GM21423 (cell line): ENCODE data around the gene GALNT11.
"Not testable (repeated sequence)": the region's sequence is repeated elsewhere in the genome, so short reads cannot be mapped to it uniquely, and the experiment has no call there.

Source experiments
- ATAC-seq: cut with Tn5 transposase; IDR thresholded peaks from one replicate; pipeline ENCODE4 v1.9.1; 2021; ENCODE audit warnings: mild to moderate bottlenecking, moderate library complexity; ENCODE audit not compliant: unreplicated experiment

Gene GALNT11

DNA sequence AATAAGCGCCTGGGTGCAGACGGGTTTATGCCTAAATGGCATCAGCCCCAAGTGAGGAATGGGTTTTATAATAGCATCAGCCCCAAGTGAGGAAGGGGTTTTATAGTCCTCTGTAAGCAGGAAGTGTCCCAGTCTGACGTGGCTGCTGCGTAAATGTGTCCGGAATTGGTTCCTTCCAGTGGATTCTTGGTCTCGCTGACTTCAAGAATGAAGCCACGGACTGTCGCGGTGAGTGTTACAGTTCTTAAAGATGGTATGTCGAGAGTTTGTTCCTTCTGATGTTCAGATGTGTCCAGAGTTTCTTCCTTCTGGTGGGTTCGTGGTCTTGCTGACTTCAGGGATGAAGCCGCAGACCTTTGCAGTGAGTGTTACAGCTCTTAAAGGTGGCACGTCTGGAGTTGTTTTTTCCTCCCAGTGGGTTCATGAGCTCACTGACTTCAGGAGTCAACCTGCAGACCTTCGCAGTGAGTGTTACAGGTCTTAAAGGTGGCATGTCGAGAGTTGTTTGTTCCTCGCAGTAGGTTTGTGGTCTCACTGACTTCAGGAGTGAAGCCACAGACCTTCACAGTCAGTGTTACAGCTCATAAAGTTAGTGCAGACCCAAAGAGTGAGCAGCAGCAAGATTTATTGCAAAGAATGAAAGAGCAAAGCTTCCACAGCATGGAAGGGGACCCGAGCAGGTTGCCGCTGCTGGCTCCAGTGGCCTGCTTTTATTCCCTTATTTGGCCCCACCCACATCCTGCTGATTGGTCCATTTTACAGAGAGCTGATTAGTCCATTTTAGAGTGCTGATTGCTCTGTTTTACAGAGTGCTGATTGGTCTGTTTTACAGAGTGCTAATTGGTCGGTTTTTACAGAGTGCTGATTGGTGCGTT, 2.3 kb downstream of the GALNT11 start:
- not testable (repeated sequence) for ATAC-seq

DNA sequence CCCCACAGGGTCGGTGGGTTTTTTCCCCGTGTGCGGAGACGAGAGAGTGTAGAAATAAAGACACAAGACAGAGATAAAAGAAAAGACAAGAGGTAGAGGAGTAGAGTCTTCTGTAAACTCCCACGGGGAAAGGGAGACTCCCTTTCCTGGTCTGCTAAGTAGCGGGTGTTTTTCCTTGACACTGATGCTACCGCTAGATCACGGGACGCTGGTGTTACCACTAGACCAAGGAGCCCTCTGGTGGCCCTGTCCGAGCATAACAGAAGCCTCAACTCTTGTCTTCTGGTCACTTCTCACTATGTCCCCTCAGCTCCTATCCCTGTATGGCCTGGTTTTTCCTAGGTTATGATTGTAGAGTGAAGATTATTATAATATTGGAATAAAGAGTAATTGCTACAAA, 4.6 kb downstream of the GALNT11 start:
- not testable (repeated sequence) for ATAC-seq

DNA sequence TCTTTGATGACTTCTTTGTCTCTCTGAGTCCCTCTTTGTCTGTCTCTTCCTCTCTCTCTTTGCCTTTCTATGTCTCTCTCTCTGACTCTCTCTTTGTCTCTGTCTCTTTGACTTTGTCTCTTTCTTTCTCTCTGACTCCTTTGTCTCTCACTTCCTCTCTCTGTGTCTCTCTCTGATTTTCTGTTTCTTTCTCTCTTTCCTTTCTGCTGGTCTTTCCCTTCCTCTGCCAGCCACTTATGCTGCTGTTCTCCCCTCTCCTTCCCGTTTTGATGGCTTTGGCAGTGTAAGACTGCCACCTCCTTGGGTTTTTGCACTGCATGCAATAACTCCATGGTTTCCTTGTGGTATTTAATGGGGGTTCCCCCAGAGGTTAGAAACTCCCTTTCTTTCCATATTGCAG, 5.2 kb downstream of the GALNT11 start:
- ATAC-seq, result not testable (repeated sequence)

DNA sequence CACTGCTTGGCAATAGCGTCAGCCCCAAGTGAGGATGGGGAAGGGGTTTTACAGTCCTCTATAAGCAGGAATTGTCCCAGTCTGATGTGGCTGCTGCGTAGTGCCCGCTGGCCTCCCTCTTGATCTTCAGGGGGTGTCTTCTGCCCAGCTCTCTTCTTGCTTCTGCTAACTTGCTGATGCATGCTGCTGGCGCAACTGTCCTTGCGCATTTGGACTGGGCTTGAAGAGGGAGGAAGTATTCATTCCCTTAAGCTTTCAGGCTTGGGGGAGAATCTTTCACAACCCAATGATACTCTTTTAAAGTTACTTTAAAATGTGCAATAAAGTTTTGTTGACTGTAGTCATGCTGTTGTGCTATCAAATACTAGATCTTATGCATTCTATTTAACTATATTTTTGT, 10.3 kb downstream of the GALNT11 start:
- no peak for ATAC-seq

DNA sequence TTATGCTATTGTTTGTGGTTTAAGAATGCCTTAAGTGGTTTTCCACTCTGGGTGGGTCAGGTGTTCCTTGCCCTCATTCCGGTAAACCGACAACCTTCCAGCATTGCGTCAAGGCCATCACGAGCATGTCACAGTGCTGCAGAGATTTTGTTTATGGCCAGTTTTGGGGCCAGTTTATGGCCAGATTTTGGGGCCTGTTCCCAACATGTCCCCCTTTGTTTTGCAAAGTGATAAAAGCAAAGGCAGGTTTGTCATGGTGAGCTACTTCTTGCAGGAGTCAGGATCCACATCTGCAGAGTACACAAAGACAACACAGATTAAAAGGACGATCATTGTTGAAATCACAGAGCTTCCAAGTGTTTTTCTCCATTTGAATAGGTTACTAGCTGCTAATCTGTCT, 12.9 kb downstream of the GALNT11 start:
- not testable (repeated sequence) for ATAC-seq

DNA sequence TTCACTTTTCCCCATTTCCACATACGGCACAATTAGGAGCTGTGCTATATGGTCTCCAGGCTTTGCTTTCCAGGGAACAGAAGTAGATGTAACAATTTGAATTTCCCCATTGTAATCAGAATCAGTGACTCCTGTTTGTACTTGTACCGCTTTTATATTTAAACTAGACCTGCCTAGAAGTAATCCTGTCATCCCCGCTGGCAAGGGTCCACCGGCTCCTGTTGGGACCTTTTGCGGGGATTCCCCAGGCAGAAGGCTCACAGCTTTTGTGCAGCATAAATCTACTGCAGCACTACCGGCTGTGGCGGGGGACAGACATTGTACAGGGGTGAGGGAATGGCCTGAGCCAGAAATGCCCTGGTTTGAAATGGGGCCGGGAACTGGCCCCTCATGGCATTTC, 17.6 kb downstream of the GALNT11 start:
- ATAC-seq, result not testable (repeated sequence)

DNA sequence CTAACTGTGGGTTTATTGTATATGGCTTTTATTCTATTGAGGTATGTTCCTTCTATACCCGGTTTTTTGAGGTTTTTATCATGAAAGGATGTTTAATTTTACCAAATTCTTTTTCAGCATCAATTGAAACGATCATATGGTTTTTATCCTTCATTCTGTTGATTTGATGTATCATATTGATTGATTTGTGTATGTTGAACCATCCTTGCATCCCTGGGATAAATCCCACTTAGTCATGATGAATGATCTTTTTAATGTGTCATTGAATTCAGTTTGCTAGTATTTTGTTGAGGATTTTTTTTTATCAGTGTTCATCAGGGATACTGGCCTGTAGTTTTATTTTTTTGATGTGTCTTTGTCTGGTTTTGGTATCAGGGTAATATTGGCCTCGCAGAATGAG, 19.4 kb downstream of the GALNT11 start:
- ATAC-seq, result not testable (repeated sequence)

DNA sequence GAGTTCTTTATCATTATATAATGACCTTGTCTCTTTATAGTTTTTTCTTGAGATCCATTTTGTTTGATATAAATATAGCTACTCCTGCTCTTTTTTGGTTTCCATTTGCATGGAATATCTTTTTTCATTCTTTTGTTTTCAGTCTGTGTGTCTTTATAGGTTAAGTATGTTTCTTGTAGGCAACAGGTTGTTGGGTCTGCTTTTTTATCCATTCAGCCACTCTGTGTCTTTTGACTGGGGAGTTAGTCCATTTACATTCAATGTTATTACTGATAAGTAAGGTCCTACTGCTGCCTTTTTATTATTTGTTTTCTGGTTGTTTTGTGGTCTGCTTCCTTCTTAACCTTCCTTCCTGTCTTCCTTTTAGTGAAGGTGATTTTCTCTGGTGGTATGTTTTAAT, 21.1 kb downstream of the GALNT11 start:
- ATAC-seq, result no peak

DNA sequence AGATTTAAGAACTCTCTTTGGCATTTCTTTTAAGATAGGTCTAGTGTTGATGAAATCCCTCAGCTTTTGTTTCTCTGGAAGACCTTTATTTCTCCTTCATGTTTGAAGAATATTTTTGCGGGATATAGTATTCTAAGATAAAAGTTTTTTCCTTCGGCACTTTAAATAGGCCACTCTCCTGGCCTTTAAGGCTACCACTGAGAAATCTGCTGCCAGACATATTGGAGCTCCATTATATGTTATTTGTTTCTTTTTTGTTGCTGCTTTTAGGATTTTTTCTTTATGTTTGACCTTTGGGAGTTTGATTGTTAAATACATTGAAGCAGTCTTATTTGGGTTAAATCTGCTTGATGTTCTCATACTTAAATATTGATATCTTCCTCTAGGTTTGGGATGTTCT, 22.6 kb downstream of the GALNT11 start:
- no peak for ATAC-seq

DNA sequence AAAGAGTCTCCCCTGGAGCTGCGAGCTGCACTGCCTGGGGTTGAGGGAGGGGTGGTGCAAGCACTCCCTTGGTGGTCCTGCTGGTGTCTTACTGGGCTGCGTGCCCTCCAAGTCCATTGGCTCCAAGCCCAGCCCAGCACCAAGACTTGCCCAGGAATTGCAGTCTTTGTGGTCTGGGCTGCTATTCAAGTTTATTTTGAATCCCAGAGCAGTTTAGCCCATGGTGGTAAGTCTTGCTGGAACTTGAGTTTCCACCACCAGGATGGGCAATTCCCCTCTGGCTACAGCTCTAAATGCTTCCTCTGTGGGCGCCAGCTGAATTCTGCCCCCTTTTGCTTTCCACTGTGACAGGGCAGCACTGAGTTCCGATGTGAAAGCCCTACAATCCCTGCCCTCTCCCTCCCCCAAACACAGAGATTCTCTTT, 25.1 kb downstream of the GALNT11 start:
- ATAC-seq, result no peak

DNA sequence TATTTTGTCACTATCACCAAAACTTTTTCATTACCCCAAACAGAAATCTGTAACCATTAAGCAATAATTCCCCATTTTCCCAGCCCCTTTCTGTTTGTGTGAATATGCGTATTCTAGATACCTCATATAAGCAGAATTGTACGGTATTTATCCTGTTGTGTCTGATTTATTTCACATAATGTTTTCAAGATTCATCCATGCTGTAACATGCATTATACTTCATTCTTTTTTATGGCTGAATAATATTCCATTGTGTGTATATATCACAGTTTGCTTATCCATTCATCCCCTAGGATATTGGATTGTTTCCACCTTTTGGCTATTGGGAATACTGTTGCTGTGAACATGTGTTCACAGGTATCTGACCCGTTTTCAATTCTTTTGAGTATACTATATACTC, 26.5 kb downstream of the GALNT11 start:
- ATAC-seq, result no peak

DNA sequence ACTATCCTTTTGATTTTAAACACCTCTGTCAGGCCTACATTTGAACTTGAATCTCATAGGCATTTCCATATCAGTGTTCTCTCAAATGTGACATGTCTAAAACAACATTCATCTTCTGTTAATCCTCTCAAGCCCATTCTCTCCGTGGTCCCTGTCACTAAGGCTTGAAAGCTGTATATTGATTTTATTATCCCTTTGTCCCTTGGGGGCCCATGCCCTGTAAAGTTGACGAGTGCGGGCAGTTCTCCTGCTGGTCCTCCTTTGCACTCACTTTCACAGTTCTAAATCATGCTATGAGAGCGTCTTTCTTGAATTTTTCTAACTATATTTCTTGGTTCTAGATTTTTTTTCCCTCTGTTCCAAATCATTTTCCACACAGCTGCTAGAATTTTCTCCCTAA, 27.3 kb downstream of the GALNT11 start:
- no peak for ATAC-seq

DNA sequence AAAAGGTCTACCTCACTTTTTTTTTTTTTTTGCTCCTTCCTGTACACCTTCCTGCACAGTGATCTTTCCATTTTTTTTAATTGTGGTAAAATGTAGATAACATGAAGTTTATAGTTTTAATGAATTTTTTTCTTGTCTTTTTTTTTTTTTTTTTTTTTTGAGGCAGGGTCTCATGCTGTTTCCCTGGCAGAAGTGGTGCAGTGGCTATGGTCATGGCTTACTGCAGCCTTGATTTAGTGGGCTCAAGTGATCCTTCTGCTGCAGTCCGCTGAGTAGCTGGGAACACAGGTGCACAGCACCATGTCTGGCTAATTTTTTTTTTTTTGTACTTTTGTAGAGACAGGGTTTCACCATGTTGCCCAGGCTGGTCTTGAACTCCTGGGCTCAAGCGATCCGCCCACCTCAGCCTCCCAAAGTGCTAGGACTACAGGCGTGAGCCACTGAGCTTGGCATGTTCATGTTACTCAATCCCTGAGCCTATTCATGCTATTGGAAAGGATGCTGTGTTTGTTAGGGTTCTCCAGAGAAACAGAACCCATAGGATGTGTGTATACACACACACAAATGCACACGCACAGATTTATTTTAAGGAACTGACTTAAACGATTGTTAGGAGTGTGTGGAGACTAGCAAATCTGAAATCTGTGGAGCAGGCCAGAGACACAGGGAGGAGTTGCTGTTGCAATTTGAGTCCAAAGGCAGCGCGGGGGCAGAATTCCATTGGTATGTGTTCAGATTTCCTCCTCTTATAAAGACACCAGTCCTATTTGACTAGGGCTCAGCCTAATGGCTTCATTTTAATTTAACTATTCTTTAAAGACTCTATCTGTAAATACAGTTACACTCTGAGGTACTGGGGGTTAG, 29.1 kb downstream of the GALNT11 start:
- no peak for ATAC-seq

DNA sequence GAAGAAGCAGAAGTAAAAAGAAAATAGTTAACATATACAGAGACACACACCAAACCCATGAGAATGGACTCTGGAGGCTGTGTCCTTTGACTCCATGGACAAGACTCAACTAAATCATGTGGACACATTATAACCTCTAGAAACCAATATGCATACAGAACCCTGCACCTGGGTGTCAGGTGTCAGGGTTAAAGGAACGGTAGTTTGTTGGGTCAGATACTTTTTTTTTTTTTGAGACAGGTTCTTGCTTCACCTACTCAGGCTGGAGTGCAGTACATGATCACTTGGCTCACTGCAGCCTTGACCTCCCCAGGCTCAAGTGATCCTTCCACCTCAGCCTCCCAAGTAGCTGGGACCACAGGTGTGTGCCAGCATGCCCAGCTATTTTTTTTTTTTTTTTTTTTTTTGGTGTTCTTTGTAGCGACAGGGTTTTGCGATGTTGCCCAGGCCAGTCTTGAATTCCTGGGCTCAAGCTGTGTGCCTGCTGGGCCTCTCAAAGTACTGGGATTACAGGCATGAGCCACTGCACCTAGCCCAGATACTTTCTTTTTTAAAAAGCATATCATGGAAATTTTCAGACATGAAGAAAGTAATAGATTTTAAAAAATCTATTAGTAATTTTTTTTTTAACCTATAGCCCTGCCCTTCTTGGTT, 31.3 kb downstream of the GALNT11 start:
- no peak for ATAC-seq

DNA sequence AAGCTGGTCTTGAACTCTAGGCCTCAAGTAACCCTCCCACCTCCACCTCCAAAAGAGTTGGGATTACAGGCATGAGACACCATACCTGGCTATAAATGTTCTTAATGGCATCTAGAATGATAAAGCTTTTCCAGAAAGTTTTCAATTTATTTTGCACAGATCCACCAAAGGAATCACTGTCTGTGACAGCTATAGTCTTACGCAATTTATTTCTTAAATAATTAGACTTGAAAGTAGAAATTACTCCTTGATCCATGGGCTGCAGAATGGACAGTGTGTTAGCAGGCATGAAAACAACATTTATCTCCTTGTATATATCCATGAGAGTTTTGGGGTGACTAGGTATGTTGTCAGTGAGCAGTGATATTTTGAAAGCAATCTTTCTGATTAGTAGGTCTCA, 33.8 kb downstream of the GALNT11 start:
- ATAC-seq, result no peak

DNA sequence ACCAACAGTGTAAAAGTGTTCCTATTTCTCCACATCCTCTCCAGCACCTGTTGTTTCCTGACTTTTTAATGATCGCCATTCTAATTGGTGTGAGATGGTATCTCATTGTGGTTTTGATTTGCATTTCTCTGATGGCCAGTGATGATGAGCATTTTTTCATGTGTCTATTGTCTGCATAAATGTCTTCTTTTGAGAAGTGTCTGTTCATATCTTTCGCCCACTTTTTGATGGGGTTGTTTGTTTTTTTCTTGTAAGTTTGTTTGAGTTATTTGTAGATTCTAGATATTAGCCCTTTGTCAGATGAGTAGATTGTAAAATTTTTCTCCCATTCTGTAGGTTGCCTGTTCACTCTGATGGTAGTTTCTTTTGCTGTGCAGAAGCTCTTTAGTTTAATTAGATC, 35.6 kb downstream of the GALNT11 start:
- not testable (repeated sequence) for ATAC-seq

DNA sequence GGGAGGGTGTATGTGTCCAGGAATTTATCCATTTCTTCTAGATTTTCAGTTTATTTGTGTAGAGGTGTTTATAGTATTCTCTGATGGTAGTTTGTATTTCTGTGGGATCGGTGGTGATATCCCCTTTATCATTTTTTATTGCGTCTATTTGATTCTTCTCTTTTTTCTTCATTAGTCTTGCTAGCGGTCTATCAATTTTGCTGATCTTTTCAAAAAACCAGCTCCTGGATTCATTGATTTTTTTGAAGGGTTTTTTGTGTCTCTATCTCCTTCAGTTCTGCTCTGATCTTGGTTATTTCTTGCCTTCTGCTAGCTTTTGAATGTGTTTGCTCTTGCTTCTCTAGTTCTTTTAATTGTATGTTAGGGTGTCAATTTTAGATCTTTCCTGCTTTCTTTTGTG, 37.7 kb downstream of the GALNT11 start:
- ATAC-seq, result not testable (repeated sequence)

DNA sequence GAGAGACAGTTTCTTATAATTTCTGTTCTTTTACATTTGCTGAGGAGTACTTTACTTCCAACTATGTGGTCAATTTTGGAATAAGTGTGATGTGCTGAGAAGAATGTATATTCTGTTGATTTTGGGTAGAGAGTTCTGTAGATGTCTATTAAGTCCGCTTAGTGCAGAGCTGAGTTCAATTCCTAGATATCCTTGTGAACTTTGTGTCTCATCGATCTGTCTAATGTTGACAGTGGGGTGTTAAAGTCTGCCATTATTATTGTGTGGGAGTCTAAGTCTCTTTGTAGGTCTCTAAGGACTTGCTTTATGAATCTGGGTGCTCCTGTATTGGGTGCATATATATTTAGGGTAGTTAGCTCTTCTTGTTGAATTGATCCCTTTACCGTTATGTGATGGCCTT, 38.3 kb downstream of the GALNT11 start:
- ATAC-seq, result not testable (repeated sequence)

DNA sequence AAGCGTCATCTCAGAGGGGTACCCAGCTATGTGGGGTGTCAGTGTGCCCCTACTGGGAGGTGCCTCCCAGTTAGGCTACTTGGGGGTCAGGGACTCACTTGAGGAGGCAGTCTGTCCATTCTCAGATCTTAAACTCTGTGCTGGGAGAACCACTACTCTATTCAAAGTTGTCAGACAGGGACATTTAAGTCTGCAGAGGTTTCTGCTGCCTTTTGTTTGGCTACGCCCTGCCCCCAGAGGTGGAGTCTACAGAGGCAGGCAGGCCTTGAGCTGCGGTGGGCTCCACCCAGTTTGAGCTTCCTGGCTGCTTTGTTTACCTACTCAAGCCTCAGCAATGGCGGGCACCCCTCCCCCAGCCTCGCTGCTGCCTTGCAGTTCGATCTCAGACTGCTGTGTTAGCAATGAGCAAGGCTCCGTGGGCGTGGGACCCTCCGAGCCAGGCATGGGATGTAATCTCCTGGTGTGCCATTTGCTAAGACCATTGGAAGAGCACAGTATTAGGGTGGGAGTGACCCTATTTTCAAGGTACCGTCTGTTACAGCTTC, 40.4 kb downstream of the GALNT11 start:
- not testable (repeated sequence) for ATAC-seq

DNA sequence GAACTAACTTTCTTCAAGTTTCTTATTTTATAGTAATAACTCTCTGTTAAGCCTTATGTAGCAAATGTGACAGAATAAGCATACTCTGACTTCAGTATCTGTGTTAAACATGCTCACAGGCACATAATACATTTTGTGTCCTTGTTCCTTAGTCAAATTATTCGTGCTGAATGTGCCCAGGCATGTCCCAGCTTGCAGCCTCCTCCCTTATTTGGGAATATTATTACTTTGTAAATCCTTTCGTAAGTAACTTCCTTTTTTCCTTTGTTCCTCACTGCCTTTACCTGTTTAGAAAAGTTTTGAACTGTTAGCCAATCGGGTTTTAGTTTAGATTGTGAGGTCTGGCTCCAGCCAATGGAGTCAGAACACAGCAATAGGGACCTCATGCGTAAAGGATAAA, 46.9 kb downstream of the GALNT11 start:
- ATAC-seq, result no peak

DNA sequence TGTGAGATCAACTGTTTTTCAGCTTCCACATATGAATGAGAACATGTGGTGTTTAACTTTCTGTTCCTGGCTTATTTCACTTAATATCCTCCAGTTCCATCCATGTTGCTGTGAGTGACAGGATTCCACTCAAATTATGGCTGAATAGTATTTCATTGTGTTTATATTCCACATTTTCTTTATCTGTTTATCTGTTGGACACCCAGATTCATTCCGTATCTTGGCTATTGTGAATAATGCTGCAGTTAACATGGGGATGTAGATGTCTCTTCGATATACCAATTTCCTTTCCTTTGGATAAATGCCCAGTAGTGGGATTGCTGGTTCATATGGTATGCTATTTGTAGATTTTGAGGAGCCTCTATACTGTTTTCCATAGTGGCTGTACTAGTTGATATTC, 47.9 kb downstream of the GALNT11 start:
- ATAC-seq, result no peak
